SW480 (cell line): ENCODE results near the gene BCL2.

ENCODE experiments used
- DNase-seq: peaks from one replicate; pipeline ENCODE4 v3.0.0-alpha.2; 2016; ENCODE audit warnings: low spot score

Gene BCL2

DNA sequence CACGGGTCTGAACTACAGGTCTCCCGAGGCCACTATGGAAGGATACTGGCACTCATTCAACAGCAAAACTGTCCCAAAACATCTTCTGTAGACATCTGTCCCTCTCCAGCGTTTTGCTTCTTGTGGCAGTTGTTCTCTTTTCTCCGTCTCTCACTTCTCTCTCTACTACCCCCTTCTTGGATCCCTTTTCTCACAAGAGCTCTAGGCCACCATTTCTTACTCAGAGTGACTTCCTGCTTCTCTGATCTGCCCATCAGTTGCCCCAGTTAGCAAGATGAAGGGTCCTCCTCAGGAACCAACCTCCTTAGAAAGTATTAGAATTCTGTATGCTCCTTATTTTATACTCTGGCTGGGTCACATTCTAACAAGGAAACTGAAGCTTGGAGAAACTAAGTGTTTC, 32.6 kb downstream of the BCL2 start:
- DNase-seq = no peak

DNA sequence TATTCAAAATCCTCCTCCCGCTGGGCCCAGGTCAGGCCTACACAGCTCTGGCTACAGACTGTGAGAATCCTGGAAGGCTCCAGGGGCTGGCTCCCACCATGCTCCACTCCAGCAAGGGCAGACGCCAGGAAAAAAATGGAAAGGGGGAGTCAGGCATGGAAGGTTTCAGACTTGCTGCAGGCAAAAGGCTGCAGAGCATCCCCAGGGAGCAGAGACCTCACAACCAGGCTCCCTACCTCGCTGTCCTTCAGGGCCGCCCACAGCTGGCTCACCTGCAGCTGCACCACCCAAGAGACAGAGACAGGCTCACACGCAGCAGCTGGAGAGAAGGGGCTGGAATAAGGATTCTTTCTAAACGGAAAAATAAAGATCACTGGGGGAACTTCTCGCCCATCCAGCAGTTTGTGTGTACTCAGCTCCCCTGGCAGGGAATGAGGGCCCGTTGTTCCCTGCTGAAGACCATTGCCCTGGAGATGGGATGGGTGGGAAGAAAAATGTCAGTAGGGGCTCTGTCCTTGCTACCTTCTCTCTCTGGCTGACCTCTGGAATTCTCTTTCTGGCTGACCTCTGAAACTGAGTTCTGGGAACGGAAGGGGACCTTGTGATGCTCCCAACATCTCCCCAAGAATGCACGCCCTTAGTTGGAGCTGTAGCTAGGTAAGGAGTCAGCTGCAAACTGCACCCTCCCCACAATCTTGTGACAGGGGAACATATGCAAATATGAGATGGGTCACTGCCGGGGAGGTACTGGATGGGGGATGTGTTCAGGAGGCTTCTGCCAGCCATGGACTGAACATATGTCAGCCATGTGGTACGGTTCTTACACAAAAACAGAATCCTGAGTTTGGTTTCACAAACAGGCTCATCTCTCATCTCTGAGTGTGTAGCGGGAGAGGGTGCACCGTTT, 34.5 kb downstream of the BCL2 start:
- no peak for DNase-seq

DNA sequence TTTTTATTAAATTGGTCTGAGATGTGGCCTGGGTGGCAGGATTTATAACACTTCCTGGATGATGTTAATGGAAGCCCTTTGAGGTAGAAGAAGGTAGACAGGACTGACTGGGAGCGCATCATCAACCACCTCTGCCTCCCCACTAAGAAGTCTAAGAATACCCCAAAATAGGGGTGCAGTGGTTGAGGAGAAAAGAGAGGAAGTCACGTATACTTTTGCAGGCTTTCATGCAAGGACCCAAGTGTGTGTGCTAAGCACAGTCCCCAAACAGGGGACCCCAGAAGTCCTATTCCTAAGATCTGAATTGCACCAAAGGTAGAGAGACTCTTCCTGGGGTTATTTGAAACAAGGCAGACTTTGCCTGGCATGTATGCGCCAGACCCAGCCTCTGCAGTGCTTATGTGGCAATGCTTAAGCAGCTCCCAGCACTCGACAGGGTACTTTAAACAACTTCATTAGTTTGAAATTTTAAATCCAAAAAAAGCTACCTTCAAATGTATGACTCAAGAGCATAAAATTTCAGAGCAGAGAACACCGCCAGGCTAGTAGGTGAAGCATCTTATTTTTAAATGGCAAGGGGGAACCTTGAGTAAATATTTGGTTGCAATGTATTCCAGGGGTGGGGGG, 35.3 kb downstream of the BCL2 start:
- DNase-seq = no peak

DNA sequence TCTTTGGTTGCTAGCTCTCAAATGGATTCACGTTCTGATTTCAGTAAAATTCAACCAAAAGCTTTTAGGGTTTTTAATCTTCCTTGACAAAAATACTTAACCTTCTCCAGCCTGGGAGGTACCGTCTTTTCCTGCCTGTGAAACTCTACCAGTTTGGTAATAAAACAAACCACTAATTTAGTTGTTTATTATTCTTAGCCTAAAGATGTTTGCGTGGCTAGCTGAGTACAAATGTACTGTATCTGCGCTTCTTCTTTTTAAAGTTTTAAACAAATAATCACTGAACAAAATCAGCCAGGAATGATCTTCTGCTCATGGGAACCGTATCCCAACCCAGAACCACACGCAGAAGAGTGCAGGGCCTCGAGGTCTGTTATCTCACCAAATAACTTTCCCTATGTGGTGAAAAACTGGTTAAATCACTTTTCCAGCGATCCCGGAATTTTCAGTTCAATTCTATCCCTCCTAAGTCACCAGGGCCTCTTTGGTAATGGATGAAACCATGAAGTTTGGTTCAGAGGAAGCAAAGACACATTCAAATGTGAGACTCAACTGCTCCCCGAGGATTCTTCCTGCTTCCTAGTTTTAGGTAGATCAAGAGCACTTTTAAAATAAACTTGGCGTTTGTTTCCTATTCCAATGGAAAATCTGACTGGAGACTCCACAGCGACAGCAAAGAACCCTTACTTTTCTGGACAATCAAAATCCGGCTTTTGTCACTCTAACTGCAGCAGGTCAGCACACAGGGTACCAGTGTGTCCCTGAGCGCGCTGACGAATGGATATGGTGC, 36.1 kb downstream of the BCL2 start:
- no peak for DNase-seq

DNA sequence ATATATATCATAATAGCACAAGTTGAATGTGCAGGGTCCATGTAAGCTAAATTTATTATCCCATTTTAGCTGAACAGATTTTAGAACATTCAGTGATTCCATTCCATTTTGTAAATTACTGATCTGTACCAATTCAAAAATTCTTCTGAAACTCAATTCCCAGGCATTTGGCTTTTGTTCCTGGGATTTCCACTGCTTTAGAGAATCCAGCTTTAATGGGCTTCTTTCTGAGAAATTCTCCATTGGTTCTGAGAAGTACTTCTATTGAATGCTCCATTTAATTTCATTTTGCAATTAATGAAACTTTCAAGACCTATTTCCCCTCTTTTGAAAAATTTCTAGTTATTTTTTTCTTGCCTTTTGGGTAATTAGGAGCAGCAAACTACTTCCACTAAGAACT, 36.8 kb downstream of the BCL2 start:
- DNase-seq = no peak

DNA sequence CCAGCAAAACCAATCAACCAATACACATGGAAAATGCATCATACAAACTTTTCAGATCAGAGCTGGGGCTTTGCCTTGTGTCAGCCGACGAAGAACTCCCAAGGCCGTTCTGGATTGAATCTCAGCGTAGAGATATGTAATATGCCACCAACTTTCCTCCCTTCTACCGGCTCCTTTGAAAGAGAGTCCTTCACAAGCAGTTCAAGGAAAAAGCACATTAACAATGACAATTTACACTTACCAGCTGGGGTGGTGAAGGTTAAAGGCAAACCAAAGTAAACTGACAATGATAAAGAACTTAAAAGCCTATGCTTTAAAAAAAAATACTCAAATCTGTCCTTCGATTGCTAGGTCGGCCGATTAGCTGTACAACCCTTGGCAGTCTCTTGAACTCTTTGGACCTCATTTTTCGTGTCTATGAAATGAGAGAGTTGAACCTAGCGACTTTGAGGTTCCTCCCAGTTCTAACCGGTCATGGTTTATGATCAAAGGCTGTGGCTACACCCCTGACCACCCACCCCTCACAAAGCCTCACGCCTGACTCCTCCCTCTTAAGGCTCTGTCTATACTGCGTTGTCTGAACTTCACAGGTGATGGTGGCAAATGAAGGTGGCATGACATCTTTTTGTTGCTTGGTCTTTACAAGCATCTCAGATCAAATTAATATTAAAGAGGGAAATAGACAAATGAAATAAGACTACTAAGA, 46.2 kb downstream of the BCL2 start:
- no peak for DNase-seq

DNA sequence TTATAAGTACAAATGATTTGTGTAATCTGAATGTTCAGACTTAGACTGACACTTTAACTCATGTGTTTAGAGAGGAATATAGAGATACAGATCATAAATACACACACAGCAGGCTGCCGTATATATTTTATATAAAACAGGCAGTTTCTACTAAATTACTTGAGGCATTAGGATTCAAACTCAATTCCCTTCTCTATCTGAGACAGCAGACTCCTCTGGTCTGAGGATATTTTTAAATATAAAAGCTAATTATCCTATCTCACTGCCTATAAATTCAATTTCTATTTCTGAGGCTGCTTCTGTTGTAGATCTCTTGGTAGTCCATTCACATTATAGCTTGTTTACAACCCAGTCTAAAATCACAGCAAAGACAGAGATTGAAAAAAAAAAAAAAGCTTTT, 46.9 kb downstream of the BCL2 start:
- no peak for DNase-seq

DNA sequence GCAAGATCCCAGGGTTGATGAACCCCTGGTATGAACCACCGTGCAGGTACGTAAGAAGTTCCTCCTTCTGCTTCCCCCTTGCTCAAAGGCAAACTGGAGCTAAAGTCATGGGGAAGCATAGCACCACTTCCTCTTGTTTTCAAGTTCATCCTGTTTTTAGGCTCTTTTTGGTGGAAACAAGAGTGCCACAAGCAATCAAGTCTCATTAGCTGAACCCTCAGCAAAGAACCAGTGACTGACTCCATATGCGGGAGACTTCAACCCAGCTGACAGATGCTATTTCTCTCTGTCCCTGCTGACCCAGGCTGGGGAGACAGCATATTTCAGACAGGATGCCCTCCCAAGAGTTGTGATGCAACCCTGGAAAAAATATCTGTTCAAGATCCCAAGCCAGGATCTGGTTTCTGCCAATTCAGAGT, 47.7 kb downstream of the BCL2 start:
- DNase-seq = no peak

DNA sequence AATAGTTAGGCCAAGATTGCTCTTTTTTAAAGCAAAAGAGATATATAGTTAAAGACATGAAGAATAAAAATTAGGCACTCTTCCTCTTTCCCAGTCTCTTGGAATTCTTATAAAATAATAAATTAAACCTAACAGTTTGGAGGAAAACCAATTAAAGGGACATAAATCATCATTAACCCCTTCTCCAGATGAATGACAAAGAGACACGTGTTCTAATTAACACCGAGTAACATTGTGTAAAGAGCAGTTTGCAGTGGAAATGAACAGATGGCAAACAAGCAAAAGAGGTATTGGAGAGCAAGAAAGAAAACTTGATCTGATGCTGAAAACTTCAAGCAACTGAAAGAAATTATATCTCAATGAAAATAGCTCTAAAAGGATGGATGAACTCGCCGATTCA, 48.4 kb downstream of the BCL2 start:
- no peak for DNase-seq

DNA sequence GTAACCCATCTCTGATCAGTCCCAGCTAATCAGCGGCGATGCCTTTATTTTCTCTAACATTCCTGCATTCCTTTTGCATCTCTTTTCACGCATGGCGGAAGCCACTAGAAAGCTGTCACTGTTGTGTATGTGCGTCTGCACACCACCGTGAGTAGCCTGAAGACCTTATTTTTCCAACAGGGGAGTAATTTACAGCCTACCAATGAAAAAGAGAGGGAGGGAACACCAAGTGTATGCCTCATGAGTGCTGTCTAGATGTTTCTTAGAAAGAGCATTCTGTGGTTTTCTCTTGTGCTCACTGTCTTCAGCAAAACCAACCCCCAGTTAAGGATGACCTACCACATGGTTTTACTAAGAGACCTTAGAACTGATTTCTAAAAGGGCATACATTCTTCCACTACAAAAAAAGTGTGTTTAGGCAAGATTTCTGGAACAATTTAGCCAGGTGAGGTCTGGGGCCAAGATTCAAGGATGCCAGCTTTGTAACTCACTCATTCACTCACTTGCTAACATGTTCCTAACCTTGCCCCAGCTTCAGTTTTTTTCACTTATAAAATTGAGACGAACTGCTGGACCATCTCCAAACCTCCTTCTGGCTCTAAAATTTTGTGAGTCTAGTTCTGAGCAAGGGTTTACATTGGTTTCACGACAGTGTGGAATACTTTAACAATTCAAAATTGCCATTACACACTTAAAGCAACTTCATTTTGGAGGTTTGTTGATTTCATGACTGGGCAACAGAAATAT, 51.4 kb downstream of the BCL2 start:
- no peak for DNase-seq

DNA sequence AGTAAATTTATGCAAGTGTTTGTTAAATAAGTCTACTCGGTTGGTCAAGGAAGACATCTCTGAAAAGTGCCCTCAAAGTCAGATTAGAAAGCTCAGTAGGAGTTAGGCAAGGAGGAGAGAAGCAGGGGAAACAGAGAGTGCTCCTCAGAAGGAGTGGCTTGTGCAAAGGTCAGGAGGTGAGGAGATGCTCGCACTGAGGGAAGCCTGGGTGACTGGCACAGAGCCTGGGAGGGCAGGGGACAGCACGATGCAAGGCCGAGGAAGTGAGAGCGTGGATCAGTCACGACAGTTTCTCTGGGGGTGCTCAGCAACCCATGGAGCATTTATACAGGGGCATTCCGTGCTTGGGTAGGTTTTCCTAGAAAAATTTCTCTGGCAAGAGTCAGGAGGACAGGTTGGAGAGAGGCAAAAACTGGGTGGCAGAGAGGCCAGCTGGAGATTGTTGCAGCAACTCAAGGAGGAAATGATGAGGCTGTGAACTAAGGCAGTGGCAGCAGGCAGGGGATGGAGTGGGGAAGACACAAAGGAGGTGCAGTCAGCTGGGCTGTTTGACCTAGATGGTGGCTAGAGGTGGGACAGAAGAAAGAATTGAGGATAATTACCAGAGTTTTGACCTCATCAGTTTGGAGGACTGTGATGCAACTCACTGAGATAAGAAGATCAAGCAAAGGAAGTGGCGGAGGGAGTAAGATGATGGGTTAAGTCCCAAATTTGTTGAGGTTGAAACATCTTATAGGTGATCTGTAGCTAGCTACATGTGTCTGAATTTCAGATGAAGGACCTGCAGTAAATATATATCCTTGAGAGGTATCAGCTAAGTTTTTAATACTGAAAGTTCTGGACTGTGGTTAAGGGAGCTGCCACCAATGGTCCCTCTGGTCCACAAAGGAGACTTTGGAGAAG, 52.4 kb downstream of the BCL2 start:
- no peak for DNase-seq

DNA sequence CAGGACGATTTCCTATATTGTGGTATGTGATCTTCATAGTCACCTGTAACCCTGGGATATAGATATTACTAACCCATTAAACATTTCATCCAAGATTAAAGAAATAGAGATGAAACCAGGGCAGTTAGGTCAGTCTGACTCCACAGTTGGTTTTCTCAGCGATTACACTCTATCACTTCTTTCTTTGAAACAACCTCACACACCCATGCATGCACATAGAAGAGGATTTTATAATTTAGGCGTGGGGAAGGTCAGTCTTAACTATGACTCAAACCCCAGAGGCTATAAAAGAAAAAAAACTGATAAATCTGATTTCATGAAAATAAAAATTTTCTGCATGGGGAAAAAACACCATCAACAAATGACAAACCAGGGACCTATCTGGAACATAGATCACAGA, 54.2 kb downstream of the BCL2 start:
- no peak for DNase-seq

DNA sequence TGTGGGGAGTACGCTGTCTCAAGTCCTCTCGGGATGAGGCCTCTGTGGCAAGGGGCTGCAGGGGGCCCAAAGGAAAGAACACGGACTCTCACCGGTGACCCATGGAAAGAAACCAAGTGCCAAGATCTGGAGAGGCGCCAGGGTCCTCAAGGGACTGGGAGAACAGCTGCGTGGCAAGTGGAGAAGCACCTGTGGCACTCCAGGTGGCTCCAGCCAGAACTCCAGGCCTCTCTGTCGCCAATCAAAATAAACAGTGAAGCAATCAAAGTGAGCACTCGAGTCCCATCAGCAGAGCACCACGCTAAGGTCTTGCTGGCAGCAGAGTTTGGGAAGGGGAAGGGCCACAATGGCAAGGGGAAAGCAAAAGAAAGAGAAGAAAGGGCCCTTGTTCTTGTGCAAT, 54.7 kb downstream of the BCL2 start:
- no peak for DNase-seq

DNA sequence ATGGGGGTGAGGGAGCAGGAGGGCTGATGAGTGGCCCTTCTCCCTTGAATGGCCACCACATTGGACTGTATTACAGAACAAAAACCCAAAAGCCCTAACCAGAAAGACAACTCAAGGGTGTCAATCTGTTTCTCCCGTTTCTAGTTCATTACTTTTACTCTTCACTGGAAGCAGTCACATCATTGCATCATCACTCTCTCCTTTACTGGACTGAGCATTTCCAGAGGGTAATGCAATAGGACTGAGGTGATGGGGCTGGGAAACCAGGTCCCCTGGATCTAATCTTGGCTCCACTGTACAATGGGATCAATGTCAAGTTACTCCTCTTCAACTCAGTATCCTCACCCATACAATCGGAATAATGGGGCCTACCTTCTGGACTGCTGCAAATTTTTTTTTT, 56.1 kb downstream of the BCL2 start:
- no peak for DNase-seq

DNA sequence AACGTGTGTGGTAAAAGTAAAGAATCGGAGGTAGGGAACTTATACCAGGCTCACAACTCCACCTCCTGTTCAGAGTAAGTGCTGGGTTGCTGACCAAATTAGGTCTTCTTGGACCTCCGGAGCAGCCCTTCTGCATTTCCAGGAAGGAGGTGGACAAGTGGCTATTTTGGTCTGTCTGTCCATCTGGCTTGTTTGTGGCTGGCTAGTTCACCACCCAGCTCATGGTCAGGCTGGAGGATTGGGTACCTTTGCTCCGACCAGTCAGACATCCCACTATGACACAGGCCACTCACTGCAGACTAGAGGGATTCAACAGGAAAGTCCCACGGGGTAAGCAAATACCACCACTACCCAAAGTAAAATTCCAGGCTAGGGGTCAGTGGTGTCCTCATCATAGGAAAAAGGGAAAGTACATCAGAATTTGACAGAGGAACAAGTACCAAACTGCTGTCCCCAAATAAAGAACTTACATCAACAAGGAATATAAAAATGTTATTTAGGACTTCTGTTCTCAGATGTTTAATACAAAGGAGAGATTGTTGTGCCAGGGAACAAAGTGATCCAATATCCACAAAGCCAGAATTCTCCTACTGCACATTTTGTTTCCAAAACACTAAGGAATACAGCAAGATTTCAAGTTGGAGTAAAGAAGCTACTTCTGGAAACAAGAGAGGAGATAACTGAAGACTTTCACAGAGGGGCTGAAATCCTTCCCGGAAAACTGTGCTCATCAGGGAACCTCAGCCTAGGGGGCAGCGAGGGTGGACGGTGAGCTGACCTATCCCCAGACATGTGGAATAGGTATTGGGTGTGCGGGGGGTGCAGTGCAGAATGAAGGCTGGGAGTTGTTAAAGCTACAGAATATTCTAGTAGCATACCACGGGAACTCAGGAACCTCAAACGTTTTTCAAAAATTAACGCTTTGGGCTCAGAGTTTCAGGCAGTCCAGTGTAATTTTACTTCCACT, 56.9 kb downstream of the BCL2 start:
- DNase-seq = no peak

DNA sequence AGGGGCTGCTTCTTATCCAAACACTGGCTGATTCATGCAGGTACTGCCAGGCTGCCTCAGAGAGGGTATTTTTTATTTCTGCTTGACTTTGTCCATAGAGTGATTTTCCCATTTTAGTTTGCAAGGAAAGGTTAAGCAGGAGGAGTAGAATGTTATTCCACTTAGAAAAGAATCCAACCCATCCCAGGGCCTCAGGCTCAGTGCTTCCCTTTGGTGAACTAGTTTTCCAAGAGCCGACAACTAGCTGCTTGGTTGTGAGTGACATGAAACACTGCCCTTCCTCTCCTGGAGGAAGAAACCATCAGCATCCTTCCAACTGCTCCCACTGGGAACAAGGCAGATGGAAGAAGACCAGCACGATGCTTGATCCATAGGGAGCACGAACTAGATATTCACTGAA, 58.5 kb downstream of the BCL2 start:
- no peak for DNase-seq

DNA sequence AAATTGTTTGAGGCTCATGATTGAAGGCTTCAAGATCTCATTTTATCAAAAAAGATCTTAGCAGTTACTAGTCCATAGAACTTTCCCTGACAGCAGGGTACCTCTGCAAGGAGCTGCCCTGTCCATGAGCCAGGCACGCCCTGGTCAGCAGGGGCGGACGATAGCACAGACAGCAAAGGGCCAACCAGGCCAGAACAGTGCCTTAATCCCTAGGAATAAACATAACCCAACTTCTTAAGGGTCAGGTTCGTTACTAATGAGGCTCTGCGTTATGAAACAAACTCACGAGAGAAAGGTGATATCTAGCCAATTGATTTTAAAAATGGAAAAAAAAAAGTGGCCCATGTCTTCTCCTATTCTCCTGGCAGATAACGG, 59.2 kb downstream of the BCL2 start:
- no peak for DNase-seq

DNA sequence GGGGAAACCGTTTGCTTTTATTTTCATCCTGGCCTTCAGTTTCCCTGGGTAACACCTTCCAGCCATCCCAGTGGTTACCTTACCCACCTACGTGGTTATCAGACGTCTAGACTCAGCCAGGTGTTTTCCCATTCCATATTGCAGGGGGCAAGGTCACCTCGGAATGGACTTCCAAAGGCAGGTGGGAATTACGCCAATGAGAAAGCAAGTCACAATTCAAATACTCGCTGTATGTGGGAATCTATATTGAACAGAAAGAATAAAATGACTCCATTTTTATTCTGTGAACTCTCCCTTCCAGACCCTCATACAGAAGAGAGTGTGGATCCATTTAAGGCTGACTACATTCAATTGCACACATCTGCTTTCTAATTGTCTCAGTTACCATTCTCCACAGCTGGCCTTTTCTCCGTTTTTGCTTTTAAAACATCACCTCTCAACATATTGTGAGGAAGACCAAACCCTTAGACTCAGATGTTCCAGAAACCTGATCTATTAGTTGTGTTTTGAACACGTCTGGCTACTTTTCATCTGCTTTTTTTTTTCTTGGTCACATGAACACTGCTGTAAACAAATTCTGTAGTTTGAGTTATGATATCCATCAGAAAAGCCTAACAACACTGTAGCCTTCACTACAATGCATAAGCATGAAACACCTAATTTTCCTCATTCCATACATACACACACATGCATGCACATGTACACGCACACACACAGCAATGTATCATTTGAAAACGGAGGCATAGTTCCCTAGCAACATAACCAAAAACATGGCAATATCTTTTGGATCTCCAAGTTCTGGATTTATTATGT, 59.8 kb downstream of the BCL2 start:
- no peak for DNase-seq
